ENCODE data around the gene CHRD. TPM values are rescaled to one million over a fixed set of nuclear protein-coding genes. Genes with fewer than 3 reads are reported as not detected.

The CHRD gene
- total and polyA plus RNA-seq, 9 of the 15 experiments (the other 6 are each of a cell fraction or from before 2014, with no cell fraction given) = 0.11 to 1.3 (median 0.59) TPM; not detected in 3

- TF ChIP-seq ARID4B (CRISPR knock-in tag; IDR thresholded peaks at IDR 0.05) = peak; percentile 75
- peak; percentile 32; the same call in 1 of the 2 replicates for TF ChIP-seq ZNF316 (IDR thresholded peaks at IDR 0.05)
- TF ChIP-seq TEAD1 (CRISPR knock-in tag; IDR thresholded peaks at IDR 0.05) = no peak; a peak in 1 of 4 replicates
- TF ChIP-seq SMAD4 (CRISPR knock-in tag; conservative IDR thresholded peaks at IDR 0.05) = no peak
- TF ChIP-seq ZNF511 (CRISPR knock-in tag; IDR thresholded peaks at IDR 0.05) = peak; percentile 31; the same call in 1 of the 2 replicates
- TF ChIP-seq CTCFL (IDR thresholded peaks at IDR 0.05; ENCODE audit: borderline replicate concordance, insufficient read depth, low read depth, low read length, poor library complexity, severe bottlenecking) = no peak
- TF ChIP-seq RREB1 (CRISPR knock-in tag; IDR thresholded peaks at IDR 0.05) = no peak
- no peak for TF ChIP-seq ZNF668 (CRISPR knock-in tag; IDR thresholded peaks at IDR 0.05)
- no peak for TF ChIP-seq ELF1 (tag; IDR thresholded peaks at IDR 0.05)
- no peak; a peak in 1 of 4 replicates for TF ChIP-seq CSDE1 (IDR thresholded peaks at IDR 0.05)
- TF ChIP-seq HNRNPLL (IDR thresholded peaks at IDR 0.05; ENCODE audit: low read depth, low read length, poor library complexity, severe bottlenecking) = no peak
- no peak for TF ChIP-seq ZNF77 (CRISPR knock-in tag; IDR thresholded peaks at IDR 0.05)
- TF ChIP-seq PTBP1 (IDR thresholded peaks at IDR 0.05; ENCODE audit: low read depth, low read length) = no peak
Measured at GRCh38 chr3:184335661-184336546, 44.0 kb upstream of the CHRD start (continued).

Measured in K562 (cell line).